ENCODE data around the gene SEC11C.
A peak's percentile ranks its signal among the peaks of the same experiment; 100 is the strongest.

The SEC11C gene

DNA sequence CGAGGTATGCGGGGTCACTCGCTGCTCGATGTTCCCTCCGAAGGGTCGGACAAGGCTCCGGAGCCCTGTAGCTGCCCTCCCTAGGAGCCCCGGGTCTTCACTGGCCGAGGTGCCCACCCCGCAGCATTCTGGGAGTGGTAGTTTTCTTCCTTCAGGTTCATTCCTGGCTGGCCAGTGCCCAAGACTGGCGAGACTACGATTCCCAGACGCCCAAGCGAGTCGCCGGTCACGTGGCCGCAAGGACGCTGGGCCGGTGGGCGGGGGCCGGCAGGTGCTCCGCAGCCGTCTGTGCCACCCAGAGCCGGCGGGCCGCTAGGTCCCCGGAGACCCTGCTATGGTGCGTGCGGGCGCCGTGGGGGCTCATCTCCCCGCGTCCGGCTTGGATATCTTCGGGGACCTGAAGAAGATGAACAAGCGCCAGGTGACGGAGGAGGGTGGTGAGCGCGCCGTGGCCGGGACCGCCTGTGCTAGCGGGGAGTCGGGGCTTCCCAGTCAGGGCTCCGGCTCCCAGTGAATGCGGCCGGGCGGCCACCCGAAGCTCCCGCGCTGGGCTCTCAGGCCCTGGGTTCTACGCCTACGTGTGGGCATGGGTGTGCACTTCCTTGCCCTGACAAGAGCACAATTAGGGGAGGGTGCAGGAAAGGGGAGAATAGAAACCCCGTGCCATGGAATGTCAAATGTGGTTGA, at the start of gene SEC11C:
Gene SEC11C (plus strand): TSS at position 270 of the 687 bp plus-strand sequence. CDS start 65 bp downstream, at position 335.
- no peak for TF ChIP-seq CTCF (IDR thresholded peaks at IDR 0.05; ENCODE audit: low read depth, low read length, missing control alignments)
- DNase-seq (ENCODE audit: extremely low read depth, low read depth), result peak; percentile 92
- H3K4me3 ChIP-seq (replicated peaks; ENCODE audit: low read depth, low read length), result peak within 1 kb of the TSS; percentile 81

DNA sequence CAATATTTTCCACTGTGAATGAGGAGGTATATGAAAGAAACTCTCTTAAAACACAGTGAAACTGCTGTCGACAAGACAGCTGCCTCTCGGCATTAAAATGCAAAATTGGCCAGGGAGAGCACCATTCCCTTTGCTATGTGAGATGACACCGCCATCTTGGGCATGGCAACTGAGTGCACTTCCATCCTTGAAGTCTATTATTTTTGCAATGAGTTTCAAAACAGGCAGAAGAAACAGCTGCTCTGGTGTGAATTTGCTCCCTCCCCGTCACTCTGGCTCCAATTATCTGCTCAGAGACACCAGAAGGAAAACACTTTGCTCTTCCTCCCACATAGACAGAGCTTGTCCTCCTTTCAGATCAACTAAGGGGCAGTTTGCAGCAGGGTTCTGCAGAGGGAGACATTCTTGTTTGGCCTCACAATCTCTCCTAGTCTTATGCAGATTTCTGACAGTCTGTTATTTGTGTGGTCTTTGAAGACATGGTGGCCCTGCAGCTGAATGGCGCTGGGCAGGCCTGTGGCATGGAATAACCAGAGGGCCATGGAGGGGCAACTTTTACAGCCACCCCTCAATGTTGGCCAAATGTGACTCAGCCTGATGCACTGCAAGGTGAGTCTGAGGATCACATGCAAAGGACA, 48.6 kb upstream of the SEC11C start:
- no peak for TF ChIP-seq CTCF (IDR thresholded peaks at IDR 0.05; ENCODE audit: low read depth, low read length, missing control alignments)
- H3K4me3 ChIP-seq (replicated peaks; ENCODE audit: low read depth, low read length), result no peak overlapping the region
- no peak for DNase-seq (ENCODE audit: extremely low read depth, low read depth)

- TF ChIP-seq CTCF (IDR thresholded peaks at IDR 0.05; ENCODE audit: low read depth, low read length, missing control alignments), result no peak
- DNase-seq (ENCODE audit: extremely low read depth, low read depth), result no peak
- H3K4me3 ChIP-seq (replicated peaks; ENCODE audit: low read depth, low read length), result no peak overlapping the region
Observed at GRCh38 chr18:59093668-59094067, 46.0 kb upstream of the SEC11C start.

GRCh38 chr18:59094569-59094968, 45.1 kb upstream of the SEC11C start:
- no peak overlapping the region for H3K4me3 ChIP-seq (replicated peaks; ENCODE audit: low read depth, low read length)
- no peak for DNase-seq (ENCODE audit: extremely low read depth, low read depth)
- TF ChIP-seq CTCF (IDR thresholded peaks at IDR 0.05; ENCODE audit: low read depth, low read length, missing control alignments), result no peak

DNA sequence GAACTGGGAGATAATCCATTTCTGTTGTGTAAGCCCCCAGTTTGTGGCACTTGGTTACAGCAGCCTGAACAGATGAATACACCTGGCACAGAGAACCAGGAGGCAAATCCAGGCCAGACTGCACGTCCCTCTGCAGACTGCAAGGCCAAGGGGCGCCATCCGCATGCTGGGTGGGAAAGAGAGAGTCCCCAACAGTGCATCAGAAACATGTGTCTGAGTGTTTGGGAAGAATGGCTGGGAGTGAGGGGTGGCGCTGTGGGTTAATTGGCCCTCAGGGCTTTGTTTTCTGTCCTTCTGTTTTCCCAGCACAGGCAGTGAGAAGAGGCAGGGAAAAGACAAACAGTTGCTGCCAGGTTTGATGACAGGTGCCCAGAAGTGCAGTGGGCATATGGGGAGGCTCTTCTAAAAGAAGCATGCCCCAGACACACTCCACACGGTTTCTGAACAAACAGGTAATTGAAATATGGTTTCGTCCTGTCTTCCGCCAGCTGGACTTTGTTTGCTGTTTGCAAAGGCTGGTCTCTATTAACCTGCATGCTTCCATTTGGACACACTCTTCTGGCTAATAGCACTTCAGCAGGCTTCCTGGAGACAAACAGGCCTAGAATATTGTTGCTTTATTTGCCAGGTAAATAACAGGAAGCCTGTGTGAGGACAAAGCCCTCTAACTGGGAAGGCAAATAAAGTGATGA, 43.4 kb upstream of the SEC11C start:
- no peak for TF ChIP-seq CTCF (IDR thresholded peaks at IDR 0.05; ENCODE audit: low read depth, low read length, missing control alignments)
- H3K4me3 ChIP-seq (replicated peaks; ENCODE audit: low read depth, low read length), result no peak overlapping the region
- DNase-seq (ENCODE audit: extremely low read depth, low read depth), result no peak

DNA sequence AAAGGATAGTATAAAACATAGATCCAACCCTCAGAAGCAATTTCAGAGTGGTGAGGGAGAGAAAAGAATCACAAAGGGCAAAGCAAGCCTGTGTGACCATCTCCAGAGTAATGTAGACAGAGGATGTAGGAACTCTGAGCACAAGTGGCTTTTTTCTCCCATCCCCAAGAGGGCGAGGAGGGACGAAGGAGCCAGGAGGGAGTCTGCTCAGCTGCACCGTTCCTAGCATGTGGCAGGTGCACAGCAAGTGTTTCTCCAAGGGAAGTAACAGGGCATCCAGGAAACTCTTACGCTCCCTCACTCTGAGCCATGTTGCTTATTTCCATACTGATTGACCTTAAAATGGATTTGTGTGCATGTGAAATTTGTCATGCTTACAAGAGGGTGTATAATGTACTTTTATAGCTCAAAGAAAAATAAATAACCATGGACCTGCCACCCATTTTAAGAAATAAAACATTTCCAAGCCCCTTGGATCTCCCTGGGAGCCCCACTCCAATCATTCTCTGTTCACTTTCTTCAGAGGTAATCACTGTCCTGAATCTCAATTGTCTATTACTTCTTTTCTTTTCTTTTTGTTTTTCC, 37.8 kb upstream of the SEC11C start:
- no peak for DNase-seq (ENCODE audit: extremely low read depth, low read depth)
- no peak for TF ChIP-seq CTCF (IDR thresholded peaks at IDR 0.05; ENCODE audit: low read depth, low read length, missing control alignments)
- no peak overlapping the region for H3K4me3 ChIP-seq (replicated peaks; ENCODE audit: low read depth, low read length)
